Smooth muscle cell (in vitro differentiated cells): ENCODE measurements around the gene DDN. TPM values are rescaled to one million over a fixed set of nuclear protein-coding genes. Genes with fewer than 3 reads are reported as not detected.

Source experiments
- DNase-seq: peaks from one replicate; lab custom pipeline; 2025; ENCODE audit not compliant: unreplicated experiment; lab: John Stamatoyannopoulos, UW
- H2AFZ ChIP-seq: fragments of 200-600 bp; sonication (generic); 2 replicates; pipeline ENCODE4 v1.6.0; 2016; ENCODE audit warnings: antibody characterized with exemption, low read depth, mild to moderate bottlenecking
- H3F3A ChIP-seq: fragments of 200-600 bp; sonication (generic); 2 replicates; pipeline ENCODE4 v1.6.0; 2017; ENCODE audit warnings: antibody characterized with exemption, low read depth
- H3K27ac ChIP-seq: fragments of 200-600 bp; sonication (generic); 2 replicates; pipeline ENCODE4 v1.5.1; 2016; ENCODE audit warnings: low read depth, mild to moderate bottlenecking
- H3K27me3 ChIP-seq: fragments of 200-600 bp; sonication (generic); 2 replicates; pipeline ENCODE4 v1.6.1; 2016; ENCODE audit warnings: low read depth, mild to moderate bottlenecking
- H3K36me3 ChIP-seq: fragments of 200-600 bp; sonication (generic); 2 replicates; pipeline ENCODE4 v1.5.1; 2016; ENCODE audit warnings: low read depth
- H3K4me1 ChIP-seq: fragments of 200-600 bp; sonication (generic); 2 replicates; pipeline ENCODE4 v1.5.1; 2016; ENCODE audit warnings: low read depth
- H3K4me2 ChIP-seq: fragments of 200-600 bp; sonication (generic); 2 replicates; pipeline ENCODE4 v1.6.0; 2016; ENCODE audit warnings: mild to moderate bottlenecking
- H3K4me3 ChIP-seq: fragments of 200-600 bp; sonication (generic); 2 replicates; pipeline ENCODE4 v1.5.1; 2016; ENCODE audit warnings: mild to moderate bottlenecking
- H3K79me2 ChIP-seq: fragments of 200-600 bp; sonication (generic); 2 replicates; pipeline ENCODE4 v1.6.0; 2016; ENCODE audit warnings: low read depth, mild to moderate bottlenecking
- H3K9ac ChIP-seq: fragments of 200-600 bp; sonication (generic); 2 replicates; pipeline ENCODE4 v1.6.0; 2016; ENCODE audit warnings: low read depth
- H3K9me3 ChIP-seq: fragments of 200-600 bp; sonication (generic); replicated peaks from 2 replicates; pipeline ENCODE4 v1.5.1; 2016; ENCODE audit warnings: low read depth
- H4K20me1 ChIP-seq: fragments of 200-600 bp; sonication (generic); 2 replicates; pipeline ENCODE4 v1.6.0; 2016; ENCODE audit warnings: low read depth
- CTCF ChIP-seq: fragments of 200-600 bp; sonication (generic); IDR thresholded peaks from 2 replicates; pipeline ENCODE4 v1.5.1; 2017; ENCODE audit warnings: borderline replicate concordance, mild to moderate bottlenecking, antibody characterized with exemption; ENCODE audit not compliant: insufficient read depth, poor library complexity, severe bottlenecking
- WGBS: methylation state at CpG from one replicate; pipeline ENCODE4 v1.1.7; 2016; ENCODE audit warnings: low lambda C conversion rate; 5-methylcytosine and 5-hydroxymethylcytosine counted together
- polyA plus RNA-seq: library from polyadenylated mRNA; unstranded; fragments of >200 nt; fragmentation: Nextera tagmentation; extraction: Ambion mirVana; gene quantifications from 2 replicates; pipeline ENCODE4 v1.2.1, GENCODE V29; 2016
- total RNA-seq: library from RNA; depleted of rRNA; stranded (reverse); fragments of >200 nt; gene quantifications from 2 replicates; pipeline ENCODE4 v1.2.3, GENCODE V29; 2014

The DDN gene
- total and polyA plus RNA-seq, 2 experiments from 2014 or later, result 0.03 to 0.13 TPM

GRCh38 chr12:49025463-49025862 is 26.3 kb upstream of the DDN start:
- no peak for DNase-seq
- H3K9me3 ChIP-seq, result no peaks in the 10 kb centered on the region
- H4K20me1 ChIP-seq, result no peaks in the 10 kb centered on the region
- H3K9ac ChIP-seq, result no peak overlapping the region
- no peak for TF ChIP-seq CTCF
- no peak overlapping the region for H2AFZ ChIP-seq
- no peaks in the 10 kb centered on the region for H3K27me3 ChIP-seq
- no peak overlapping the region for H3K4me3 ChIP-seq
- no peaks in the 10 kb centered on the region for H3K79me2 ChIP-seq
- H3K4me2 ChIP-seq, result no peak overlapping the region
- 94% methylated on average over 4 of the region's 4 CpGs for WGBS
- no peaks in the 10 kb centered on the region for H3K4me1 ChIP-seq
- no peak overlapping the region for H3K27ac ChIP-seq
- no peaks in the 10 kb centered on the region for H3K36me3 ChIP-seq
- H3F3A ChIP-seq, result peaks cover 4% of the 10 kb centered on the region

- Histone ChIP-seq H3K4me1 (no peaks in the 10 kb centered on the region), H3K9me3 (no peaks in the 10 kb centered on the region), H2AFZ (no peak overlapping the region), H3K4me2 (no peak overlapping the region), H3K4me3 (no peak overlapping the region), H3K9ac (no peak overlapping the region), H3K79me2 (no peaks in the 10 kb centered on the region), H4K20me1 (no peaks in the 10 kb centered on the region), H3K27ac (no peak overlapping the region), H3K36me3 (no peaks in the 10 kb centered on the region), H3F3A (peaks cover 8% of the 10 kb centered on the region), H3K27me3 (no peaks in the 10 kb centered on the region)
- no peak for TF ChIP-seq CTCF
- no peak for DNase-seq
- 97% methylated on average over 12 of the region's 12 CpGs for WGBS
These were observed 25.4 kb upstream of the DDN start for GRCh38 chr12:49024543-49024942.

- Histone ChIP-seq H3K9me3 (no peaks in the 10 kb centered on the region), H3K4me3 (no peak overlapping the region), H2AFZ (no peak overlapping the region), H3F3A (peaks cover 11% of the 10 kb centered on the region), H3K27ac (no peak overlapping the region), H3K4me2 (no peak overlapping the region), H3K79me2 (no peaks in the 10 kb centered on the region), H4K20me1 (no peaks in the 10 kb centered on the region), H3K9ac (no peak overlapping the region), H3K4me1 (no peaks in the 10 kb centered on the region), H3K27me3 (no peaks in the 10 kb centered on the region), H3K36me3 (no peaks in the 10 kb centered on the region)
- no peak for DNase-seq
- WGBS, result 96% methylated on average over 2 of the region's 2 CpGs
- TF ChIP-seq CTCF, result no peak
These were observed 24.6 kb upstream of the DDN start for GRCh38 chr12:49023812-49024211.

GRCh38 chr12:49022558-49023178 is 23.5 kb upstream of the DDN start:
- Histone ChIP-seq H3K9ac (no peak overlapping the region), H3K36me3 (no peaks in the 10 kb centered on the region), H4K20me1 (no peaks in the 10 kb centered on the region), H3K4me2 (no peak overlapping the region), H2AFZ (no peak overlapping the region), H3K27me3 (no peaks in the 10 kb centered on the region), H3K79me2 (no peaks in the 10 kb centered on the region), H3K27ac (no peak overlapping the region), H3K4me1 (peaks cover 4% of the 10 kb centered on the region), H3K4me3 (no peak overlapping the region), H3K9me3 (no peaks in the 10 kb centered on the region), H3F3A (peaks cover 11% of the 10 kb centered on the region)
- 95% methylated on average over 15 of the region's 15 CpGs for WGBS
- TF ChIP-seq CTCF, result no peak
- no peak for DNase-seq
